Fibroblast of lung (primary cell): Measurements from ENCODE around the gene VAV2.

Experiments
- CTCF ChIP-seq, 2 donors: IDR thresholded peaks in 1 of 2; conservative IDR thresholded peaks in 1 of 2; 1 replicate in 1 of 2; 2 replicates in 1 of 2; pipeline ENCODE4 v1.5.1; 2011 to 2012; ENCODE audit warnings: low read length in 2 of 2, control low read depth in 1 of 2, inconsistent platforms in 1 of 2, low read depth in 1 of 2, mild to moderate bottlenecking in 1 of 2
- EZH2 ChIP-seq: IDR thresholded peaks from 2 replicates; pipeline ENCODE4 v1.5.1; 2012; ENCODE audit warnings: low read length, control low read depth, mild to moderate bottlenecking; ENCODE audit errors: missing control alignments

- TF ChIP-seq CTCF (conservative IDR thresholded peaks at IDR 0.05 in 1 of 2, IDR thresholded peaks at IDR 0.05 in 1 of 2; ENCODE audit: low read depth in 1 of 2, low read length in 2 of 2) (no peak), EZH2 (no peak)
Observed at GRCh38 chr9:133775291-133775690, 216.8 kb downstream of the VAV2 start.
